GM18498 (cell line): Measurements from ENCODE around the gene CDK5RAP1.

ENCODE experiments used
- ATAC-seq: cut with Tn5 transposase; IDR thresholded peaks from one replicate; pipeline ENCODE4 v1.9.1; 2021; ENCODE audit warnings: mild to moderate bottlenecking, moderate library complexity; ENCODE audit not compliant: unreplicated experiment

CDK5RAP1 gene

GRCh38 chr20:33388268-33388667, 13.1 kb downstream of the CDK5RAP1 start:
- no peak for ATAC-seq

- no peak for ATAC-seq
Measured at GRCh38 chr20:33387177-33387576, 14.1 kb downstream of the CDK5RAP1 start.

GRCh38 chr20:33386673-33387072, 14.6 kb downstream of the CDK5RAP1 start:
- ATAC-seq = no peak

GRCh38 chr20:33377366-33377765, 24.0 kb downstream of the CDK5RAP1 start:
- no peak for ATAC-seq

- ATAC-seq = no peak
Measured at GRCh38 chr20:33373735-33374605, 27.3 kb downstream of the CDK5RAP1 start.

GRCh38 chr20:33372993-33373441, 28.3 kb downstream of the CDK5RAP1 start:
- no peak for ATAC-seq

GRCh38 chr20:33370291-33370690, 31.0 kb downstream of the CDK5RAP1 start:
- no peak for ATAC-seq

- ATAC-seq = no peak
Measured at GRCh38 chr20:33362898-33363297, 38.4 kb downstream of the CDK5RAP1 start.

- no peak for ATAC-seq
Measured at GRCh38 chr20:33359399-33360261, 41.7 kb downstream of the CDK5RAP1 start.

GRCh38 chr20:33353013-33353402, 48.3 kb downstream of the CDK5RAP1 start:
- ATAC-seq = no peak

GRCh38 chr20:33352258-33353012, 48.9 kb downstream of the CDK5RAP1 start:
- ATAC-seq = no peak

GRCh38 chr20:33351696-33352095, 49.6 kb downstream of the CDK5RAP1 start:
- ATAC-seq = no peak

GRCh38 chr20:33349493-33349892, 51.8 kb downstream of the CDK5RAP1 start:
- ATAC-seq = no peak

- no peak for ATAC-seq
Measured at GRCh38 chr20:33348136-33348937, 53.0 kb downstream of the CDK5RAP1 start.

- ATAC-seq = no peak
Measured at GRCh38 chr20:33345342-33345741, 56.0 kb downstream of the CDK5RAP1 start.

- no peak for ATAC-seq
Measured at GRCh38 chr20:33343521-33343920, 57.8 kb downstream of the CDK5RAP1 start.

GRCh38 chr20:33339515-33340058, 61.7 kb downstream of the CDK5RAP1 start:
- ATAC-seq = no peak

GRCh38 chr20:33338467-33339258, 62.7 kb downstream of the CDK5RAP1 start:
- no peak for ATAC-seq

GRCh38 chr20:33337531-33338165, 63.7 kb downstream of the CDK5RAP1 start:
- ATAC-seq = no peak
